Heart left ventricle (tissue), 16 donors: Measurements from ENCODE around the gene SMPDL3A. TPM values are rescaled to one million over a fixed set of nuclear protein-coding genes. Genes with fewer than 3 reads are reported as not detected.

Source experiments
- ATAC-seq, 4 donors: fragments of 200-7000 bp; cut with Tn5 transposase; one replicate each; pipeline ENCODE4 v1.9.1; 2020 to 2022; ENCODE audit warnings: moderate library complexity in 4 of 4, mild to moderate bottlenecking in 3 of 4, moderate number of reproducible peaks in 1 of 4
- DNase-seq, 5 donors: peaks; one replicate each; pipeline ENCODE4 v3.0.0-alpha.2; 2020
- H3K27ac ChIP-seq, 12 donors: fragments of 200-600 bp; sonication (generic) in 4 of 12; one replicate each; pipeline versions ENCODE4 v1.5.0 to v1.8.0; 2016 to 2022; ENCODE audit warnings: mild to moderate bottlenecking in 2 of 12
- H3K27me3 ChIP-seq, 9 donors: fragments of 200-600 bp; sonication (generic) in 2 of 9; one replicate each; pipeline versions ENCODE4 v1.5.1 to v1.8.0; 2016 to 2022; ENCODE audit warnings: mild to moderate bottlenecking in 3 of 9
- H3K36me3 ChIP-seq, 9 donors: fragments of 200-600 bp; sonication (generic) in 2 of 9; one replicate each; pipeline versions ENCODE4 v1.5.0 to v1.8.0; 2018 to 2022; ENCODE audit warnings: mild to moderate bottlenecking in 2 of 9
- H3K4me1 ChIP-seq, 12 donors: fragments of 200-600 bp; sonication (generic) in 4 of 12; one replicate each; pipeline versions ENCODE4 v1.5.0 to v1.8.0; 2016 to 2022; ENCODE audit warnings: mild to moderate bottlenecking in 3 of 12
- H3K4me3 ChIP-seq, 12 donors: fragments of 200-600 bp; sonication (generic) in 4 of 12; one replicate each; pipeline versions ENCODE4 v1.5.0 to v1.8.0; 2017 to 2022; ENCODE audit warnings: mild to moderate bottlenecking in 9 of 12, moderate library complexity in 4 of 12
- H3K9me3 ChIP-seq, 12 donors: fragments of 200-600 bp; sonication (generic) in 4 of 12; one replicate each; pipeline versions ENCODE4 v1.5.0 to v1.8.0; 2016 to 2022; ENCODE audit warnings: mild to moderate bottlenecking in 1 of 12
- POLR2A ChIP-seq, 2 donors: fragments of 450-650 bp; IDR thresholded peaks; one replicate each; pipeline ENCODE4 v1.6.1; 2017; ENCODE audit warnings: antibody characterized with exemption in 2 of 2, mild to moderate bottlenecking in 2 of 2, moderate library complexity in 2 of 2
- WGBS, 4 donors: extraction: QIAGEN DNeasy Blood & Tissue Kit in 2 of 4; methylation state at CpG; one replicate each; pipeline versions ENCODE4 v1.1.5 to v1.1.7; 2013 to 2018; 5-methylcytosine and 5-hydroxymethylcytosine counted together
- intact Hi-C, 10 donors: fragments of 100-400 bp; cut with DNase I; formaldehyde crosslinking; loops; one replicate each; pipeline versions ENCODE4 v1.11.1 to v1.14.2; 2022
- polyA plus RNA-seq, 2 donors: library from polyadenylated mRNA; stranded (reverse); fragments of 200-250 nt; gene quantifications; one replicate each; pipeline ENCODE4 v1.2.3, GENCODE V29; 2013
- total RNA-seq, 9 donors: library from RNA; depleted of rRNA in 2 of 9; stranded (reverse); fragments of >200 nt in 2 of 9; fragmentation: NEBNext Ultra II Directional in 3 of 9; extraction: Animal tissue kit (Norgen Biotek cat#: 25700) in 3 of 9; gene quantifications; one replicate each; pipeline versions ENCODE4 v1.1.0 to v1.2.4, GENCODE V29; 2016 to 2023
- TF ChIP-seq, protein P1 (sequence below), 12 donors: fragments of 200-600 bp; sonication (generic) in 4 of 12; IDR thresholded peaks; one replicate each; pipeline versions ENCODE4 v1.5.0 to v1.8.0; 2018 to 2022; ENCODE audit warnings: antibody characterized with exemption in 12 of 12, mild to moderate bottlenecking in 5 of 12
- donor health status: ischemic (EF 13 %, LVEDD 7.1; RV severe dilation, severe dysfunction).
- donor health status: healthy with polysubstance abuse.
- donor health status: DM: no; HTN: yes; CAD: no.
- donor health status: DM: no; HTN: no; CAD: no.
- donor health status: ischemic (EF 25% LVEDD 6.9; RV normal size, moderate dysfunction).
- donor health status: ischemic (EF 25% LVEDD 5.7; RV mildly dilated, moderate dysfunction).
- donor health status: healthy.
- donor health status: DM: yes; HTN: yes; CAD: no.
- donor health status: ischemic (EF 35%, LVEDD 5.7; RV mildly dilated, moderate dysfunction).
- donor health status: nonischemic (EF 11% LVEDD 7.7; RV severe dilation, severe dysfunction).
- donor health status: DM: yes; HTN: yes; CAD: no.
- donor health status: PGD.
- donor health status: ischemic (EF 29% LVEDD 5.4; RV normal size, mild dysfunction).
- donor health status: nonischemic (EF 23%, LVEDD 6.1; RV moderate dilation, normal function).

SMPDL3A gene
- total and polyA plus RNA-seq, 11 donors, result 3.5 to 10.4 (median 4.6) TPM

DNA sequence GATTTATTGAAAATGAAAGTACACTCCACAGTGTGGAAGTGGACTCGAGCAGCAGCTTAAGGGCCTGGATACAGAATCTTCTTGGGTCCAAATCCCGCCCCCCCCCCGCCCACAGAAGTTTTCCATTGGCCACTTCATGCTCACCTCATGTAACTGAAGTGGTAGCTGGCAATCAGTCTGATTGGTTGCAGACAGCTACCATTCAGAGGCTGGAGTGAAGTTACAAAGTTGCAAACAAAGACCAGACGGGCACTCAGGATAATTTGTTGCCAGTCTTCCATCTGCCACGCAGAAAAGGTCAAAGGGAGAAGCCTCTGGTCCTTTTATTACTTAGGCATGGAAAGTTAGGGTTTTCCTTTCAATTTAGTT is 35.4 kb upstream of the SMPDL3A start:
- 30 to 45% (median 40%) methylated on average over 5 of the region's 5 CpGs for WGBS, 4 donors
- ATAC-seq, result peak in 1 of 4 donors; percentile 55

DNA sequence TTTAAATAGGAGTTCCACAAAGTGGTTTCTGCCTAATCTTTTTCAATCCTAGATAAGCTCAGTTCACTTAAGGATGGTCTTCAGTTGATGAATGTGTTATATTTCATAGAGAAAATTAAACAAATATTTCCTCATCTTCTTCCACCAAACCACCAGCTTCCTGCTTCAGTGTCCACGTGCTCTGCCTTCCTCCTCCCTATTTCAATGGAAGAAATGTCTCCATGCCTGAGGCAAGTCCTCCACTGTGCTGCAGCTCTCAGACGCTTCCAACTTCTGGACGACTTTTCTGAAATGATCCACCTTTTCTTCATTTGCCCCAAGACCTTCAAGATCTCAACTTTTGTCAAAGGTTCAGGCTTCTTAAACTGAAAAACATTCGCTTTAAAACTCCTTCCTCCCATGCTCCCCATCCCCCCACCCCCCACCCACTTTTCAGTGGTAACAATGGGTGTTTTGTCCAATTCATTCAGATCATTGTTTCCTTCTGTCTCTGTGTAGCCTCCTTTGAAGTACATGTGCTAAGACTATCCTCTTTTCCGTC is 34.8 kb upstream of the SMPDL3A start:
- no peak overlapping the region for H3K27ac ChIP-seq
- peaks cover 0 to 26% (median 0%) of the 10 kb centered on the region in 12 donors for H3K4me1 ChIP-seq
- H3K9me3 ChIP-seq, result no peaks in the 10 kb centered on the region
- ATAC-seq (no peak), DNase-seq (no peak)
- H3K4me3 ChIP-seq, result peak overlapping the region in 3 of 12 donors; percentile 28 to 41 (median 39)
- no peaks in the 10 kb centered on the region for H3K27me3 ChIP-seq
- no peaks in the 10 kb centered on the region for H3K36me3 ChIP-seq
- intact Hi-C loops, result no loop called here
- WGBS, 4 donors, result 72 to 82% (median 76%) methylated on average over 5 of the region's 5 CpGs
- no peak for TF ChIP-seq POLR2A (IDR thresholded peaks at IDR 0.05)
- TF ChIP-seq, protein P1, sequence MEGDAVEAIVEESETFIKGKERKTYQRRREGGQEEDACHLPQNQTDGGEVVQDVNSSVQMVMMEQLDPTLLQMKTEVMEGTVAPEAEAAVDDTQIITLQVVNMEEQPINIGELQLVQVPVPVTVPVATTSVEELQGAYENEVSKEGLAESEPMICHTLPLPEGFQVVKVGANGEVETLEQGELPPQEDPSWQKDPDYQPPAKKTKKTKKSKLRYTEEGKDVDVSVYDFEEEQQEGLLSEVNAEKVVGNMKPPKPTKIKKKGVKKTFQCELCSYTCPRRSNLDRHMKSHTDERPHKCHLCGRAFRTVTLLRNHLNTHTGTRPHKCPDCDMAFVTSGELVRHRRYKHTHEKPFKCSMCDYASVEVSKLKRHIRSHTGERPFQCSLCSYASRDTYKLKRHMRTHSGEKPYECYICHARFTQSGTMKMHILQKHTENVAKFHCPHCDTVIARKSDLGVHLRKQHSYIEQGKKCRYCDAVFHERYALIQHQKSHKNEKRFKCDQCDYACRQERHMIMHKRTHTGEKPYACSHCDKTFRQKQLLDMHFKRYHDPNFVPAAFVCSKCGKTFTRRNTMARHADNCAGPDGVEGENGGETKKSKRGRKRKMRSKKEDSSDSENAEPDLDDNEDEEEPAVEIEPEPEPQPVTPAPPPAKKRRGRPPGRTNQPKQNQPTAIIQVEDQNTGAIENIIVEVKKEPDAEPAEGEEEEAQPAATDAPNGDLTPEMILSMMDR (IDR thresholded peaks at IDR 0.05), result no peak

More for the DNA sequence above, 35.4 kb upstream of the SMPDL3A start:
- TF ChIP-seq, protein P1 (IDR thresholded peaks at IDR 0.05), result no peak
- no peak for TF ChIP-seq POLR2A (IDR thresholded peaks at IDR 0.05)
- Histone ChIP-seq H3K4me1 (peaks cover 0 to 21% (median 0%) of the 10 kb centered on the region in 12 donors), H3K27ac (no peak overlapping the region), H3K4me3 (peak overlapping the region in 6 of 12 donors; percentile 1 to 41 (median 24)), H3K27me3 (no peaks in the 10 kb centered on the region), H3K36me3 (no peaks in the 10 kb centered on the region), H3K9me3 (no peaks in the 10 kb centered on the region)
- intact Hi-C loops, result no loop called here
- no peak for DNase-seq

DNA sequence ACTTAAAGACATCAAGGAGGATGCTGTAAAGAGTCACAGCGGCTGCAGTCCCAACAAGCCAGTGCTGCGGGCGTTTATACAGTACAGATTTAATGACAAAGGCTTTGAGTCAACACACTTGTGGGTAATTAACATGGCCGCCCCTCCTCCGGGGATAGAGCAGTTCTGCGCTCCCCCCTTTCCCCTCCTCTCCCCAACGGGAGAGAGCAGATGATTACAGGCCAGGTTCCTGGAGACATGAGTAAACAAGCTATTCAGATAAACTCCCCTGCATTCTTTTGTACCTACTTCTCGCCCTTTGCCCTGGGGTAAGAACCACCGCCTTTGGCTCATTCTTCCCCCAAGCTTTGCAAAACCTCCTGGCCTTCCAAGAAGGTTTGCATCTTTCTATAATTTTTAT is 33.2 kb upstream of the SMPDL3A start:
- peaks cover 0 to 26% (median 0%) of the 10 kb centered on the region in 12 donors for H3K4me1 ChIP-seq
- 70 to 79% (median 77%) methylated on average over 9 of the region's 9 CpGs for WGBS, 4 donors
- intact Hi-C loops, result no loop called here
- DNase-seq (no peak), ATAC-seq (no peak)
- TF ChIP-seq, protein P1 (IDR thresholded peaks at IDR 0.05), result no peak
- TF ChIP-seq POLR2A (IDR thresholded peaks at IDR 0.05), result no peak
- no peak overlapping the region for H3K4me3 ChIP-seq
- H3K9me3 ChIP-seq, result no peaks in the 10 kb centered on the region
- H3K27ac ChIP-seq, result no peak overlapping the region
- no peaks in the 10 kb centered on the region for H3K36me3 ChIP-seq
- peaks cover 0 to 4% (median 0%) of the 10 kb centered on the region in 9 donors for H3K27me3 ChIP-seq

DNA sequence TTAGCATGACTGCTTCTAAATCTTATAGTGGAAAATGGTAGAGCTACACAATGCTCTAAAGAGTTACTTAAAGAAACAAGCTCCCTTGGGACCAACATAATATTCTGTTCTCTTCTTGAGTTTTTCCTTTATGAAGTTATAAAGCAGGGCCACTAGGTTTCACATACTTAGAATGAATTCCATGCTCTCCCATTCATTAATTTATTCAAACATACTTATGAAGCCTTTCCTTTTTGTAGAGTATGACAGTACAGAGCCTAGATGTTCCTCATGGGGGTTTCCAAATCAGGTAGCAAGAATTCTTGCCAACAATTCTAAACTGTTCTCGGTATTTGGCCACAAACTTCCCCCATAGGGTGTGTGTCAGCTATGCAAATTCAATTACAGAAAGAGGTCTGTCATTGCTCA is 30.1 kb upstream of the SMPDL3A start:
- ATAC-seq, result no peak
- peaks cover 0 to 10% (median 0%) of the 10 kb centered on the region in 12 donors for H3K4me1 ChIP-seq
- peaks cover 0 to 4% (median 0%) of the 10 kb centered on the region in 9 donors for H3K27me3 ChIP-seq
- TF ChIP-seq, protein P1 (IDR thresholded peaks at IDR 0.05), result no peak
- TF ChIP-seq POLR2A (IDR thresholded peaks at IDR 0.05), result no peak
- DNase-seq, result no peak
- intact Hi-C loops, result no loop called here
- H3K9me3 ChIP-seq, result no peaks in the 10 kb centered on the region
- H3K36me3 ChIP-seq, result no peaks in the 10 kb centered on the region
- H3K4me3 ChIP-seq, result no peak overlapping the region
- 43 to 63% (median 48%) methylated on average over 1 of the region's 1 CpG for WGBS, 4 donors
- H3K27ac ChIP-seq, result no peak overlapping the region
